IMR-90 (cell line): ENCODE measurements around the gene MSI2.

Source experiments
- FOS ChIP-seq: fragments of 150-350 bp; IDR thresholded peaks from 2 replicates; pipeline ENCODE4 v1.6.1; 2016; ENCODE audit warnings: low read depth, low read length
- MAFK ChIP-seq: IDR thresholded peaks from 2 replicates; pipeline ENCODE4 v1.6.1; 2012; ENCODE audit warnings: low read depth, low read length, improper control_type of control experiment
- MAZ ChIP-seq: IDR thresholded peaks from 2 replicates; pipeline ENCODE4 v1.6.1; 2012; ENCODE audit warnings: low read depth, mild to moderate bottlenecking, low read length, improper control_type of control experiment, moderate library complexity, borderline replicate concordance
- NFE2L2 ChIP-seq: fragments of 150-350 bp; IDR thresholded peaks from 2 replicates; pipeline ENCODE4 v1.6.1; 2016; ENCODE audit warnings: low read depth, mild to moderate bottlenecking, low read length
- POLR2A ChIP-seq: IDR thresholded peaks from 2 replicates; pipeline ENCODE4 v1.6.1; 2012; ENCODE audit warnings: mild to moderate bottlenecking, low read depth, low read length
- RAD21 ChIP-seq: IDR thresholded peaks from 2 replicates; pipeline ENCODE4 v1.6.1; 2012; ENCODE audit warnings: low read length, improper control_type of control experiment
- SMC3 ChIP-seq: fragments of 150-350 bp; IDR thresholded peaks from 2 replicates; pipeline ENCODE4 v1.6.1; 2016; ENCODE audit warnings: low read depth, mild to moderate bottlenecking, antibody characterized with exemption, low read length, moderate library complexity
- TF ChIP-seq, protein P1 (sequence below): conservative IDR thresholded peaks from 2 replicates; pipeline ENCODE4 v1.5.1; 2012; ENCODE audit warnings: mild to moderate bottlenecking, low read depth, low read length, improper control_type of control experiment
- TF ChIP-seq, protein P2 (sequence below): fragments of 150-350 bp; IDR thresholded peaks from 2 replicates; pipeline ENCODE4 v1.6.1; 2017; ENCODE audit warnings: mild to moderate bottlenecking, antibody characterized with exemption, low read length, low read depth

DNA sequence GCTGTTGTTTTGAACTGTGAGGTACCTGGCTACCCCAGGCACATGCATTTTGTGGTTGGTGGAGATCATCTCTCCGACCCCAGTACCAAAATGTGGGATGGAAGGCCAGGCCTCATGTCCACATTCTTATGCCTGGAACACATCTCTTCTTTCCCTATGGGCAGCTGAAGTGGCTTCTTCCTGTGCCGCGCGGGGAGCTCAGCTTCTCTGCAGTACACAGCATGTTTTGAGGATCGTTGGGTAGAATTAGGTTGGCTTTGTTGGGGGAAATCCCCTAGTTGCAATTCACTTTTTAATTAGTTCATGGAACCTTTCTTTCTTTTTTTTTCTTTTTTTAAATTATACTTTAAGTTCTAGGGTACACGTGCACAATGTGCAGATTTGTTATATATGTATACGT, 242.1 kb downstream of the MSI2 start:
- TF ChIP-seq, protein P1, sequence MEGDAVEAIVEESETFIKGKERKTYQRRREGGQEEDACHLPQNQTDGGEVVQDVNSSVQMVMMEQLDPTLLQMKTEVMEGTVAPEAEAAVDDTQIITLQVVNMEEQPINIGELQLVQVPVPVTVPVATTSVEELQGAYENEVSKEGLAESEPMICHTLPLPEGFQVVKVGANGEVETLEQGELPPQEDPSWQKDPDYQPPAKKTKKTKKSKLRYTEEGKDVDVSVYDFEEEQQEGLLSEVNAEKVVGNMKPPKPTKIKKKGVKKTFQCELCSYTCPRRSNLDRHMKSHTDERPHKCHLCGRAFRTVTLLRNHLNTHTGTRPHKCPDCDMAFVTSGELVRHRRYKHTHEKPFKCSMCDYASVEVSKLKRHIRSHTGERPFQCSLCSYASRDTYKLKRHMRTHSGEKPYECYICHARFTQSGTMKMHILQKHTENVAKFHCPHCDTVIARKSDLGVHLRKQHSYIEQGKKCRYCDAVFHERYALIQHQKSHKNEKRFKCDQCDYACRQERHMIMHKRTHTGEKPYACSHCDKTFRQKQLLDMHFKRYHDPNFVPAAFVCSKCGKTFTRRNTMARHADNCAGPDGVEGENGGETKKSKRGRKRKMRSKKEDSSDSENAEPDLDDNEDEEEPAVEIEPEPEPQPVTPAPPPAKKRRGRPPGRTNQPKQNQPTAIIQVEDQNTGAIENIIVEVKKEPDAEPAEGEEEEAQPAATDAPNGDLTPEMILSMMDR = no peak
- no peak for TF ChIP-seq NFE2L2
- TF ChIP-seq POLR2A = no peak
- TF ChIP-seq RAD21 = no peak
- TF ChIP-seq, protein P2, sequence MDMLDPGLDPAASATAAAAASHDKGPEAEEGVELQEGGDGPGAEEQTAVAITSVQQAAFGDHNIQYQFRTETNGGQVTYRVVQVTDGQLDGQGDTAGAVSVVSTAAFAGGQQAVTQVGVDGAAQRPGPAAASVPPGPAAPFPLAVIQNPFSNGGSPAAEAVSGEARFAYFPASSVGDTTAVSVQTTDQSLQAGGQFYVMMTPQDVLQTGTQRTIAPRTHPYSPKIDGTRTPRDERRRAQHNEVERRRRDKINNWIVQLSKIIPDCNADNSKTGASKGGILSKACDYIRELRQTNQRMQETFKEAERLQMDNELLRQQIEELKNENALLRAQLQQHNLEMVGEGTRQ = no peak
- no peak for TF ChIP-seq FOS
- no peak for TF ChIP-seq MAFK
- no peak for TF ChIP-seq SMC3
- no peak for TF ChIP-seq MAZ
